ENCODE results near the gene ADAMTS12.
"Not testable (repeated sequence)": the region's sequence is repeated elsewhere in the genome, so short reads cannot be mapped to it uniquely, and the experiment has no call there.

Gene ADAMTS12

DNA sequence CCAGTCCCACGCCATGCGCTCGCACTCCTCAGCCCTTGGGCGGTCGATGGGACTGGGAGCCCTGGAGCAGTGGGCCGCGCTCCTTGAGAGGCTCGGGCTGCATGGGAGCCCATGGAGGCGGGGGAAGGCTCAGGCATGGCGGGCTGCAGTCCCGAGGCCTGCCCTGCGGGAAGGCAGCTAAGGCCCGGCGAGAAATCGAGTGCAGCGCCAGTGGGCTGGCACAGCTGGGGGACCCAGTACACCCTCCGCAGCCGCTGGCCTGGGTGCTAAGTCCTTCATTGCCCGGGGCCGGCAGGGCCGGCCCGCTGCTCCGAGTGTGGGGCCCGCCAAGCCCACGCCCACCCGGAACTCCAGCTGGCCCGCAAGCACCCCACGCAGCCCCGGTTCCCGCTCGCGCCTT, 376.4 kb downstream of the ADAMTS12 start:
- not testable (repeated sequence) for DNase-seq

GRCh38 chr5:33513462-33514185, 378.2 kb downstream of the ADAMTS12 start:
- DNase-seq = no peak

GRCh38 chr5:33509036-33509435, 382.8 kb downstream of the ADAMTS12 start:
- DNase-seq = no peak

- no peak for DNase-seq
Observed at GRCh38 chr5:33507426-33507825, 384.4 kb downstream of the ADAMTS12 start.

- no peak for DNase-seq
Observed at GRCh38 chr5:33504570-33504969, 387.2 kb downstream of the ADAMTS12 start.

- no peak for DNase-seq
Observed at GRCh38 chr5:33501899-33502298, 389.9 kb downstream of the ADAMTS12 start.

DNA sequence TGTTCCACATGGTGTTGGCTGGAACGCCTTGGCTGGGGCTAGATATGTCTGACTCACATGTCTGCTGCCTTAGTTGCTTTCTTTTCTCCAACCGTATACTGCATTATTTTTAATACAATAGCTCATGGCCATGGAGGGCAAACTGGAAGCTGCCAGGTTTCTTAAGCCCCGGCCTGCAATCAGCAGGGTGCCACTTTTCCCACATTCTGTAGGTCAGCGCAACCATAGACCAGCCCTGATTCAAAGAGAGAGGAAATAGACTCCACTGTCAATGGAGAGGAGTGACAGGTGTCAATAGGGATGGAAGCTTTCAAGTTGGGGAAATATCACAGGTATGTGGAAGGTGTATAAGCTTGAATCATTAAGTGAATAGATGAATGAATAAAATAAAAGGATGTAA, 390.5 kb downstream of the ADAMTS12 start:
- DNase-seq = no peak

- DNase-seq = no peak
Observed at GRCh38 chr5:33494466-33494865, 397.3 kb downstream of the ADAMTS12 start.

- DNase-seq = no peak
Observed at GRCh38 chr5:33491941-33492340, 399.8 kb downstream of the ADAMTS12 start.

GRCh38 chr5:33490071-33490665, 401.6 kb downstream of the ADAMTS12 start:
- DNase-seq = no peak

GRCh38 chr5:33489481-33490067, 402.2 kb downstream of the ADAMTS12 start:
- DNase-seq = no peak

- no peak for DNase-seq
Observed at GRCh38 chr5:33488558-33489355, 403.0 kb downstream of the ADAMTS12 start.

GRCh38 chr5:33487236-33487635, 404.6 kb downstream of the ADAMTS12 start:
- no peak for DNase-seq

- DNase-seq = no peak
Observed at GRCh38 chr5:33482335-33482734, 409.5 kb downstream of the ADAMTS12 start.

DNA sequence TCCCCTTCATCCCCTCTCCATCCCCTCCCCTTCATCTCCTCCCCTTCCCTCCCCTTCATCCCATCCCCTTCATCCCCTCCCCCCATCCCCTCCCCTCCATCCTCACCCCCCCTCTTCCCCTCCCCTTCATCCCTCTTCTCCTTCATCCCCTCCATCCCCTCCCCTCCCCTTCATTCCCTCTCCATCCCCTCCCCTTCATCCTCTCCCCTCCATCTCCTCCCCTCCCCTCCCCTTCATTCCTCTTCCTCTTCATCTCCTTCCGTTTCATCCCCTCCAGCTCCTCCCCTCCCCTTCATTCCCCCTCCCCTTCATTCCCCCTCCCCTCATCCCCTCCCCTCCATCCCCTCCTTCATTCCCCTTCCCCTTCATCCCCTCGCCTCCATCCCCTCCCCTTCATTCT, 410.9 kb downstream of the ADAMTS12 start:
- no peak for DNase-seq

GRCh38 chr5:33479311-33479710, 412.5 kb downstream of the ADAMTS12 start:
- no peak for DNase-seq

DNA sequence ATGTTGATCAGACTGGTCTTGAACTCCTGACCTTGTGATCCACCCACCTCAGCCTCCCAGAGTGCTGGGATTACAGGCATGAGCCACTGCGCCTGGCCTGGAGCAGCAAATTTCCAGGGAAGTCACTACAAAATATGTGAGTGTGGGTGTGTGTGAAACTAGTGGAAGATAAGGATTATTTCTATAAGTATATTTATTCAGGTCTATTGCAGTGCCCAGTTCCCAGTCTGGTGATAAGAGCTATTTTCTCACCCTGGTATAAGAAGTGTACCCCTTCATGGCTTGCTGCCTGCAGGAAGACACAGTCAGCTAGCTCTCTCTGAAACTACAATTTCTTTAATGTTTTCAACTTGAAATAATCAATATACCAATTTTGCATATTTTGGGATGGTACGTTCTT, 414.0 kb downstream of the ADAMTS12 start:
- DNase-seq = no peak

DNA sequence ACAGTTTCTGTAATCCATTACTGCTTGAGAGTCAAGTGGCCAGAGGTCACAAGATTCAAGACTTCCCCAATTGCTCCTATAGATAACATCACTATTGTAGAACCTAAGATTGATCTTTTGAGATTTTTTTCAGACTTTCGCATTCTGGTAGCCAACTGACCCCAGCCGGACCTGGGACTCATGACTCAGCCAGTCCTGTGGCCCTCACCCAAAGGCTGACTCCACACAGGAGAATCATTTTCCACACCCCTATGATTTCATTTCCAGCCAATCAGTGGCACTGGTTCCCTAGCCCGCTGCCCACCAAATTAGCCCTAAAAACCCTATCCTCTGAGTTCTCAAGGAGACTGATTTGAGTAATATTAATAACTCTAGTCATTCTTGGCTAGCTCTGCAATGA, 414.8 kb downstream of the ADAMTS12 start:
- no peak for DNase-seq

DNA sequence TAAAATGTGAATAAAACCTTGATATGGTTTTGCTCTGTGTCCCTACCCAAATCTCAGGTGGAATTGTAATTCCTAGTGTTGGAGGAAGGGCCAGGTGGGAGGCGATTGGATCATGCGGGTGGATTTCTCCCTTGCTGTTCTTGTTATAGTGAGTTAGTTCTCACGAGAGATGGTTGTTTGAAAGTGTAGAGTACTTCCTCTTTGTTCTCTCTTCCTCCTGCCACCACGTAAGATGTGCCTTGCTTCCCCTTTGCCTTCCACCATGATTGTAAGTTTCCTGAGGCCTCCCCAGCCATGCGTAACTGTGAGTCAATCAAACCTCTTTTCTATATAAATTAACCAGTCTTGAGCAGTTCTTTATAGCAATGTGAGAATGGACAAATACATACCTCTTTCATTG, 416.1 kb downstream of the ADAMTS12 start:
- no peak for DNase-seq

GRCh38 chr5:33474931-33475499, 416.8 kb downstream of the ADAMTS12 start:
- DNase-seq = no peak

DNA sequence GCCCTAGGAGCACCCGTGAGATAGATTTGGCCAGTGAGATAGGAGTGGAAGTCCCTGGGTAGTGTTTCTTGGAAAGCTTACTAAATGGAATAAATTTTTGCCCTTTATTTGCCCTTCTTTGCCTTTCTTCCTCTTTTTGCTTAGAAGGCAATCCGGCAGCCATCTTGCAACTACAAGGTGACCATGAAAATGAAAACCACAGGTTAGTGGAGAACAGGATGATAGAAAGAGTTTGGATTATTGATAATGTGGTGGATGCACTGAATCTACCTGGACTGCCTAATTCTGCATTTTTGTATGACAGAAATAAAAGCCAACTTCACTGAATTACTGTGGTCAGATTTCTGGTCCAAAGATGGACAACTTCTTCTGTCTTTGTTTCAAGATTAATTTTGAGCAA, 417.8 kb downstream of the ADAMTS12 start:
- no peak for DNase-seq

Data from effector CD8-positive, alpha-beta T cell (primary cell).